Endothelial cell of umbilical vein (primary cell): ENCODE results near the gene KCNMA1. TPM values are rescaled to one million over a fixed set of nuclear protein-coding genes. Genes with fewer than 3 reads are reported as not detected.

Source experiments
- BruUV-seq: library from RNA; stranded (reverse); fragments of 400-500 nt; replicated peaks from 2 replicates; lab custom pipeline; 2021; lab: Mats Ljungman, UMichigan
- CTCF ChIA-PET: fragments of 300-600, 350-600 bp; sonication (Branson Sonifier 250); formaldehyde crosslinking; loops from one replicate; lab custom pipeline; 2021; ENCODE audit warnings: antibody characterized with exemption, inconsistent platforms; lab: Charles Lee
- POLR2A ChIA-PET: fragments of 300-600, 350-600 bp; sonication (Branson Sonifier 250); formaldehyde crosslinking; loops from one replicate; lab custom pipeline; 2021; ENCODE audit warnings: antibody characterized with exemption, inconsistent platforms; lab: Charles Lee
- DNase-seq: peaks from one replicate; pipeline ENCODE4 v3.0.0-alpha.2; 2011; ENCODE audit warnings: low read depth, low spot score
- FAIRE-seq: peaks from 2 replicates; lab custom pipeline; 2011; peaks lifted over from hg19 to GRCh38; lab: Jason Lieb, UNC
- H2AFZ ChIP-seq: 2 replicates; pipeline ENCODE4 v1.6.0; 2012; ENCODE audit warnings: low read depth, low read length, control low read depth, inconsistent platforms
- H3K27ac ChIP-seq: 2 replicates; pipeline ENCODE4 v1.5.1; 2011; ENCODE audit warnings: low read depth, mild to moderate bottlenecking, control low read depth, low read length, moderate library complexity; ENCODE audit not compliant: insufficient read depth
- H3K27me3 ChIP-seq, 2 experiments: 2 replicates each; pipeline versions ENCODE4 v1.6.0 to v1.6.1; 2011; ENCODE audit warnings: low read length in 2 of 2, mixed read lengths in 1 of 2; ENCODE audit not compliant: control insufficient read depth in 2 of 2, insufficient read depth in 2 of 2
- H3K36me3 ChIP-seq, 2 experiments: 2 replicates in 1 of 2; 3 replicates in 1 of 2; pipeline ENCODE4 v1.5.1; 2011; ENCODE audit warnings: low read length in 2 of 2, mild to moderate bottlenecking in 1 of 2, moderate library complexity in 1 of 2; ENCODE audit not compliant: control insufficient read depth in 2 of 2, insufficient read depth in 2 of 2; ENCODE audit errors: extremely low read depth in 1 of 2
- H3K4me1 ChIP-seq: 3 replicates; pipeline ENCODE4 v1.5.1; 2011; ENCODE audit warnings: mild to moderate bottlenecking, low read length; ENCODE audit not compliant: control insufficient read depth, insufficient read depth; ENCODE audit errors: extremely low read depth
- H3K4me2 ChIP-seq: 2 replicates; pipeline ENCODE4 v1.6.1; 2011; ENCODE audit warnings: low read length, control low read depth, mixed read lengths; ENCODE audit not compliant: insufficient read depth
- H3K4me3 ChIP-seq, 3 experiments: fragments of 200-600 bp in 1 of 3; sonication (generic), shearing (Covaris generic) in 1 of 3; replicated peaks in 1 of 3; 2 replicates each; pipeline ENCODE4 v1.5.1; 2011 to 2016; ENCODE audit warnings: control low read depth in 3 of 3, low read length in 3 of 3, mild to moderate bottlenecking in 2 of 3, inconsistent platforms in 1 of 3, low read depth in 1 of 3, moderate library complexity in 1 of 3; ENCODE audit not compliant: insufficient read depth in 1 of 3
- H3K79me2 ChIP-seq: 2 replicates; pipeline ENCODE4 v1.6.0; 2012; ENCODE audit warnings: low read length, inconsistent platforms; ENCODE audit not compliant: control insufficient read depth, insufficient read depth
- H3K9ac ChIP-seq: replicated peaks from 2 replicates; pipeline ENCODE3; 2011; ENCODE audit warnings: low read length, control low read depth; ENCODE audit not compliant: insufficient read depth; ENCODE audit errors: extremely low read depth
- H3K9me1 ChIP-seq: replicated peaks from 3 replicates; pipeline ENCODE4 v1.6.0; 2011; ENCODE audit warnings: mild to moderate bottlenecking, low read length; ENCODE audit not compliant: control insufficient read depth, insufficient read depth; ENCODE audit errors: extremely low read depth
- H3K9me3 ChIP-seq: replicated peaks from 2 replicates; pipeline ENCODE4 v1.5.1; 2012; ENCODE audit warnings: low read length, inconsistent platforms; ENCODE audit not compliant: control insufficient read depth, insufficient read depth
- H4K20me1 ChIP-seq: replicated peaks from 2 replicates; pipeline ENCODE3; 2011; ENCODE audit warnings: mild to moderate bottlenecking, low read length; ENCODE audit not compliant: control insufficient read depth, insufficient read depth; ENCODE audit errors: extremely low read depth
- CTCF ChIP-seq, 2 donors: IDR thresholded peaks; 1 replicate in 1 of 2; 2 replicates in 1 of 2; pipeline ENCODE4 v1.5.1; 2011; ENCODE audit warnings: low read length in 2 of 2, mild to moderate bottlenecking in 2 of 2, moderate library complexity in 2 of 2, control low read depth in 1 of 2, inconsistent platforms in 1 of 2, low read depth in 1 of 2; ENCODE audit not compliant: insufficient read depth in 1 of 2; ENCODE audit errors: extremely low read depth in 1 of 2
- EZH2 ChIP-seq: IDR thresholded peaks from 2 replicates; pipeline ENCODE4 v1.6.1; 2012; ENCODE audit warnings: borderline replicate concordance, low read depth, mild to moderate bottlenecking, moderate library complexity, low read length, inconsistent platforms; ENCODE audit not compliant: severe bottlenecking
- FOS ChIP-seq: IDR thresholded peaks from 2 replicates; pipeline ENCODE4 v1.6.1; 2011; ENCODE audit warnings: mild to moderate bottlenecking, low read length, moderate library complexity, borderline replicate concordance; ENCODE audit not compliant: insufficient read depth
- GATA2 ChIP-seq: IDR thresholded peaks from 2 replicates; pipeline ENCODE4 v1.7.0; 2011; ENCODE audit warnings: low read depth, mild to moderate bottlenecking, moderate library complexity, mixed read lengths, low read length; ENCODE audit not compliant: insufficient read length, insufficient read depth
- JUN ChIP-seq: IDR thresholded peaks from 2 replicates; pipeline ENCODE4 v1.6.1; 2011; ENCODE audit warnings: borderline replicate concordance, low read depth; ENCODE audit not compliant: insufficient read length, insufficient read depth
- MAX ChIP-seq: IDR thresholded peaks from 2 replicates; pipeline ENCODE4 v1.6.1; 2011; ENCODE audit not compliant: insufficient read depth, insufficient read length
- MYC ChIP-seq: IDR thresholded peaks from one replicate; pipeline ENCODE4 v1.6.1; 2011; ENCODE audit warnings: mild to moderate bottlenecking, low read depth, low read length
- POLR2A ChIP-seq: IDR thresholded peaks from 2 replicates; pipeline ENCODE4 v1.6.1; 2012; ENCODE audit warnings: low read depth, mild to moderate bottlenecking, control low read depth, low read length
- POLR2AphosphoS5 ChIP-seq: IDR thresholded peaks from 2 replicates; pipeline ENCODE4 v1.6.1; 2012; ENCODE audit warnings: low read depth, mild to moderate bottlenecking, control low read depth, low read length, moderate library complexity; ENCODE audit not compliant: insufficient read depth
- dilution Hi-C: fragments of 300-500 bp; cut with MboI; formaldehyde crosslinking; loops from one replicate; pipeline ENCODE4 v1.15.0; 2019; ENCODE audit warnings: low sequenced_read_pairs; ENCODE audit not compliant: extremely low pct_ligation_motif_present
- intact Hi-C: fragments of 100-400 bp; cut with micrococcal nuclease; formaldehyde crosslinking; loops from one replicate; pipeline ENCODE4 v1.10.0; 2022
- polyA plus RNA-seq, 4 experiments: library from polyadenylated mRNA; depleted of rRNA in 3 of 4; stranded (reverse) in 3 of 4; unstranded in 1 of 4; fragments of >200 nt; gene quantifications; 2 replicates each; pipeline versions ENCODE4 v1.2.1 to v1.2.3, GENCODE V29; 2011 to 2012; ENCODE audit warnings: missing spikeins in 1 of 4
- total RNA-seq: library from RNA; stranded (reverse); gene quantifications from 2 replicates; pipeline ENCODE4 v1.2.3, GENCODE V29; 2021

The KCNMA1 gene
- total and polyA plus RNA-seq, 2 donors (not counting 3 experiments of a cell fraction or from before 2014, with no cell fraction given) = 0.10 to 0.82 TPM

- H3K27ac ChIP-seq = no peak overlapping the region
- no peak for DNase-seq
These were observed 232.8 kb downstream of the KCNMA1 start for GRCh38 chr10:77404810-77405209.

More at GRCh38 chr10:77404810-77405209, 232.8 kb downstream of the KCNMA1 start:
- Histone ChIP-seq H3K79me2 (no peaks in the 10 kb centered on the region), H3K9ac (no peak overlapping the region), H2AFZ (no peak overlapping the region), H4K20me1 (no peaks in the 10 kb centered on the region), H3K9me3 (no peaks in the 10 kb centered on the region), H3K9me1 (no peaks in the 10 kb centered on the region), H3K36me3 (no peaks in the 10 kb centered on the region), H3K27me3 (no peaks in the 10 kb centered on the region), H3K4me3 (no peak overlapping the region), H3K4me2 (no peak overlapping the region), H3K4me1 (peaks cover 4% of the 10 kb centered on the region)
- dilution Hi-C loops = no loop called here
- no TSS peak for BruUV-seq
- no peak for FAIRE-seq
- ChIA-PET CTCF (no interaction called here), POLR2A (no interaction called here)
- no peak for TF ChIP-seq JUN
- TF ChIP-seq POLR2AphosphoS5 = no peak
- no peak for TF ChIP-seq CTCF (IDR thresholded peaks at IDR 0.05; ENCODE audit: extremely low read depth in 1 of 2, insufficient read depth in 1 of 2, low read depth in 1 of 2, low read length in 2 of 2)
- TF ChIP-seq MYC = no peak
- no peak for TF ChIP-seq GATA2
- TF ChIP-seq EZH2 = no peak
- no peak for TF ChIP-seq POLR2A
- TF ChIP-seq MAX = no peak
- no peak for TF ChIP-seq FOS
- intact Hi-C loops = loop anchor here (1.0 kb wide), 1 partner anchor 12 kb away; no protein-coding TSS in a partner anchor
